ENCODE results near the gene FIGNL1.

DNA sequence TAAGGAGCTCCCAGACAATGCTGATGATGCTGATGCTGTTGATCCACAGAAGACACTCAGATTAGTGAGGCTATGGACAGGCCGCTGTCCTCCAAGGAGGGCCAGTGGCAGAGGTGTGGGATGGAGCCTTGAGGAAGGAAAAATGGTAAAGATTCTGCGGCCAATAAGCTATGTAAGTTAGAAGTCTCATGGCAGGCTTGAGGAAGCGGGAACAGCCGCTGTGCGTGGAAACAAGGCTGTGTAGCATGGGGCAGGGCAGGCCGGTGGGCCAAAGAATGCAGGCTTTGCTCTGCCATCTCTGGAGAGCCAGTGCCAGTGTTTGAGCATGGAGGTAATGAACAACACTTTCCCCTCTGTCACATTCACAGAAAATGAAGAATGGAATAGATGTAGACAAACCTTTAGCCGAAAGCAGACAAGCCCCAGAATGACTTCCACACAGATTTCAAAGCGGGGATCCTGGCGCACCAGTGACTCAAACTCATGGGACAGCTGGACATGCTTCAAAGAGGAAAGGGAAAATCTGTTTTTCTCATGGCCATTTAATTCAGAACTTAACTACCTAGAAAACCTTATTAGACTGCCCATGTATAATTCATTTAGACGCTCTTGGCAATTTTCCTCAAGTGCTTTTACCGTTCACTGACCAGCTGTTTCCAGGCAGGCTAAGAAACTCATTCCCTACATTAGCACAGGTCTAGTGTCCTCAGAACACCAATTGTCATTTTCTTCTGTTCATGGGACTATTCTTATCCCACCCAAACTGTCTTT, 16.9 kb upstream of the FIGNL1 start:
- TF ChIP-seq POLR2A (IDR thresholded peaks at IDR 0.05) (no peak), EP300 (IDR thresholded peaks at IDR 0.05) (no peak)
- TF ChIP-seq, protein P1, sequence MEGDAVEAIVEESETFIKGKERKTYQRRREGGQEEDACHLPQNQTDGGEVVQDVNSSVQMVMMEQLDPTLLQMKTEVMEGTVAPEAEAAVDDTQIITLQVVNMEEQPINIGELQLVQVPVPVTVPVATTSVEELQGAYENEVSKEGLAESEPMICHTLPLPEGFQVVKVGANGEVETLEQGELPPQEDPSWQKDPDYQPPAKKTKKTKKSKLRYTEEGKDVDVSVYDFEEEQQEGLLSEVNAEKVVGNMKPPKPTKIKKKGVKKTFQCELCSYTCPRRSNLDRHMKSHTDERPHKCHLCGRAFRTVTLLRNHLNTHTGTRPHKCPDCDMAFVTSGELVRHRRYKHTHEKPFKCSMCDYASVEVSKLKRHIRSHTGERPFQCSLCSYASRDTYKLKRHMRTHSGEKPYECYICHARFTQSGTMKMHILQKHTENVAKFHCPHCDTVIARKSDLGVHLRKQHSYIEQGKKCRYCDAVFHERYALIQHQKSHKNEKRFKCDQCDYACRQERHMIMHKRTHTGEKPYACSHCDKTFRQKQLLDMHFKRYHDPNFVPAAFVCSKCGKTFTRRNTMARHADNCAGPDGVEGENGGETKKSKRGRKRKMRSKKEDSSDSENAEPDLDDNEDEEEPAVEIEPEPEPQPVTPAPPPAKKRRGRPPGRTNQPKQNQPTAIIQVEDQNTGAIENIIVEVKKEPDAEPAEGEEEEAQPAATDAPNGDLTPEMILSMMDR (IDR thresholded peaks at IDR 0.05): no peak
